SK-N-SH (cell line): ENCODE data around the gene CREB3L4.

Source experiments
- CTCF ChIP-seq: fragments of 200-600 bp; sonication (generic); IDR thresholded peaks from 2 replicates; pipeline ENCODE4 v1.6.1; 2017; ENCODE audit warnings: antibody characterized with exemption, mild to moderate bottlenecking, moderate library complexity
- EP300 ChIP-seq, 2 experiments: IDR thresholded peaks; 2 replicates each; pipeline versions ENCODE4 v1.4.0 to v1.6.1; 2012; ENCODE audit warnings: borderline replicate concordance in 1 of 2, low read depth in 1 of 2, low read length in 1 of 2
- GATA2 ChIP-seq: sonication (generic); formaldehyde crosslinking; IDR thresholded peaks from 2 replicates; pipeline ENCODE4 v1.5.0; 2020; ENCODE audit warnings: mild to moderate bottlenecking, missing genetic modification reagents
- SIN3A ChIP-seq: IDR thresholded peaks from 2 replicates; pipeline ENCODE4 v1.6.1; 2012; ENCODE audit warnings: low read depth, mild to moderate bottlenecking, low read length, moderate library complexity, borderline replicate concordance
- TF ChIP-seq, protein P1 (sequence below): IDR thresholded peaks from 2 replicates; pipeline ENCODE4 v1.4.0; 2012; ENCODE audit warnings: low read depth

DNA sequence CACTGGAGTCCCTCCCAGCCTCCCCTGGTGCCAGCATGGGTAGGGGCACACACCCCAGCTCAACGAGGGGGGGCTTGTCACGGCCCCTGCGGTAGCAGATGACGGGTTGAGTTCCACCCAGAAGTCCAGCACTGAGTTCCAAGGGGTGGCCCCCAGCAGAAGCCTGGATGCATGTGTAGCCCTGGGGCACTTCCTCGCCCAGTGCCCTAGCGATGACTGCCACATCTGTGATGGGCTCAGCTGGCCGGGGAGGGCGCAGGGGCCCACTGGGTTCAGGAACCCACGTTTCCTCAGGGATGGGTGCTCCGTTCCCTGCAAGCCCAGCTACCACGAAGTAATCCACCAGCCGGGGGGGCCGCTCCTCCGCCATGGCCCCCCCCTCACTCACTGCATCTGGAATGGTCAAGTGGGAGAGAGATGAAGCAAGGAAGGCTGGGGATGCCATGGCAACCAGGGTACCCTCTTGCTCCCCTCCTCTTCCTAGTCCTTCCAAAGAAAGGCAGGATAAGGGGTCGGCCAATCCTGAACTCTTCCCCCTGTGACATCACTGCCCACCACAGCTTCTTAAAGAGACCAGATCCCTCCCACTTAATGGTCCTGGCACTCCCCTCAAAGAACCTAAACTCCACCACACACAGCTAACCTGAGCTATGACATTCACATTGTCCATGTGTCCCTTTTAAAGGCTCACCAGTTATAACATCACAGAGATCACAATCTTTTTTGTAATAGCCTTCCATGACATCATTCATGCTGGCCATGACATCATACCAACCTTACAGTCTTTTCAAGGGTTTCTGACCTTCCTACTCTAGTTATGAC is 23.5 kb upstream of the CREB3L4 start:
- no peak for TF ChIP-seq CTCF
- TF ChIP-seq, protein P1, sequence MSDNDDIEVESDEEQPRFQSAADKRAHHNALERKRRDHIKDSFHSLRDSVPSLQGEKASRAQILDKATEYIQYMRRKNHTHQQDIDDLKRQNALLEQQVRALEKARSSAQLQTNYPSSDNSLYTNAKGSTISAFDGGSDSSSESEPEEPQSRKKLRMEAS: no peak
- TF ChIP-seq SIN3A: no peak
- no peak for TF ChIP-seq EP300 (IDR thresholded peaks at IDR 0.05; ENCODE audit: borderline replicate concordance in 1 of 2, low read depth in 1 of 2, low read length in 1 of 2)
- no peak for TF ChIP-seq GATA2 (CRISPR knock-in tag)
